Measurements from ENCODE around the gene RFTN1.

Gene RFTN1

DNA sequence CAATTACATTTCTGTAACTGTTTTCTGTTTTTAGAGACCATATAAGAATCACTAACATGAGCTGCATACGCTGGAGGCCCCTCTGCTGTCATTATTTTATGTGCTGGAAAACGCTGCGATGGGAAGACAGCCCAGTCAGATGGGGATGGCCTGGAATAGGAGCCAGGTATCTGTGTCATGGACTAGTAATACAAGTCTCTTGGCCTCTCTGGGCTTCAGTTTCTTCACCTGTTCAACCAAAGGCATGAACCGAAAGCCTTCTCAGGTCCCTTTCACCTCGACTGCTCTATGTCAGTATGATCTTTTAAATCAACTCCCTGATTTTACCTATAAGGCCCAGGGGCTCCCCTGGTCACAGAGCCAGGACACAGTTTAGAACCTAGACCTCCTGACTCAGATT, 14.6 kb upstream of the RFTN1 start:
- DNase-seq, result no peak

- DNase-seq, result no peak
These were observed 10.7 kb upstream of the RFTN1 start for GRCh38 chr3:16524196-16524595.

DNA sequence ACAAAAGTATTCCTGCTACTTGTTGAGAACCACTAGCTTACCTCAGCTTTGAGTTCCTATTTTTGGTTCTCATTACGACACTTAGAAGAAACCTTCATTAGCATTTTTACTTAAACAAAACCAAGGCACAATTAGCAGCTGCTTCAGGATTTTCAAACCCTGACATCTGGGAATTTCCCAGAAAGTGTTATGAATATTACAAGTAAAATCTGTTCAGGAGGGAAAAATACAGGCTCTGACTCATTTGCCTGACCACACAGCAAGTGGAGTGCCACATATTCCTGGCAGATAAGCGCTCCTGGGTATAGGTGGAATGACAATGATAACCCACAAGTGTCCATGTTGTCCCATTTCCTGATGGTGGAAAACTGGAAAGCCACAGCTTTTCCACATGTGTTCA, 10.3 kb upstream of the RFTN1 start:
- no peak for DNase-seq

DNA sequence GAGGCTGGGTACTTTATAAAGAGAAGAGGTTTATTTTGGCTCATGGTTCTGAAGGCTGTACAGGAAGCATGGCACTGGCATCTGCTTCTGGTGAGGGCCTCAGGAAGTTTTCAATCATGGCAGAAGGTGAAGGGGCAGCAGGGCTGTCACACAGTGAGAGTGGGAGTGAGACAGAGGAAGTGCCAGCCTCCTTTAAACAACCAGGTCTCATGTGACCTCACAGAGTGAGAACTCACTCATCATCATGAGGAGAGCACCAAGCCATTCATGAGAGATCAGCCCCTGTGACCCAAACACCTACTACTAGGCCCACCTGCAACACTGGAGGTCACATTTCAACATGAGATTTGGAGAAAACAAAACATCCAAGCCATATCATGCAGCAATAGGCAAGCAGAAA, 9.3 kb upstream of the RFTN1 start:
- no peak for DNase-seq

- DNase-seq, result no peak
These were observed 7.7 kb upstream of the RFTN1 start for GRCh38 chr3:16520970-16521881.

DNA sequence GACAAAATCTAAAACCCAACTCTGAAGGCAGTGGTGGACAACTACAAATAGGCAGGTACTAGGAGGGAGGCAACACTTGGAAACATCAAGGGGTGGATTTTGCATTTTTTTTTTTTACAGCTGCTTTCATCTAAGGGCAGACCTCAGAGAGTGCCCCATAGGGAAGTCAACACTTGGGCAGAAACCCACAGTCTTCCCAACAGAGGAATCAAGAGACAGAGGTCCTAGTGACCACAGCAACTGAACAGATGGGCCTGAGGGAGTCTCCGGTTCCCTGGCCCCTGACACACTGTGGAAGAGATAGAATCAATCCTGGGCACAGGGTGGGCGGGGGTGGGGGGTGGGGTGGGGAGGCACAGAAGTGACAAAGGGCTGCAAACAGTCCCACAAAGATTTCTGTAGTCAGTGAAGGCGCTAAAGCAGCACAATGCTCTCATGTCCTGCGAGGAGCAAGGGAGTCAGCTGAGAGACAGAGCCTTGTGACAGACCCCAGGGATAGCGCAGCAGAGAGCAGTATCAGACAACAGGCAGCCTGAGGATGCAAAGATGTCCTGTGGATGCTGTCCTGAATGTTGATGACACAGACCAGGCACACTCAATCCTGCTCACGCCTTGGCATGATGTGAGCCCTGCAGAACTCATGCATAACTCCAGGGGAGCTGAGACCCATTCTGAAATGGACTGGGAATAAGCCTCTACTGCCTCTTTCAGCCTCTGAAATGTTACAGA, 6.9 kb upstream of the RFTN1 start:
- DNase-seq, result no peak

- DNase-seq, result no peak
These were observed 3.4 kb upstream of the RFTN1 start for GRCh38 chr3:16516695-16517481.

DNA sequence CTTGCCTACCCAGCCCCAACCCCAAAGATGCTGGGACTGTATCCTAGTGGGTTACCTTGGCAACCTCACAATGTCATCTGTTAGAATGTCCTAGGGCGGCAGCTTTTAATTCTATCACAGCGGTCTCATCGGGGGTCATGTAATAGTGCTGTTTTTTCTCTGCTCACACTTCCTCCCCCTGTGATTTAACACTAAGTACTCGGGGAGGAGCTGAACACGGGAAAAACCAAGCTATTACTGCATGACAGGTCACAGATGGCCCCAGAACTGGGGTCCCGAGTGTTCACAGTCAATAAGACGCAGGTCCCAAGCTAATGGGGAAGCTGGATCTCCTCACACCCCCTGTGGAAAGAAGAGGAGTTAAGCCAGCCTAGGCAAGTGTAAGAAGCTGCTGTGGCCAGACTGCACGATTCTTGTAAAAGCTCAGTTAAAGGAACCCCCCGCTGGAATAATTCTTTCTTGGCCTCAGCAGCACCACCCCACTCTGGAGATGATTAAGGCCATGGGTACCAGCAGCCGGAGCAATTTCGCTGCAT, 2.5 kb upstream of the RFTN1 start:
- no peak for DNase-seq

DNA sequence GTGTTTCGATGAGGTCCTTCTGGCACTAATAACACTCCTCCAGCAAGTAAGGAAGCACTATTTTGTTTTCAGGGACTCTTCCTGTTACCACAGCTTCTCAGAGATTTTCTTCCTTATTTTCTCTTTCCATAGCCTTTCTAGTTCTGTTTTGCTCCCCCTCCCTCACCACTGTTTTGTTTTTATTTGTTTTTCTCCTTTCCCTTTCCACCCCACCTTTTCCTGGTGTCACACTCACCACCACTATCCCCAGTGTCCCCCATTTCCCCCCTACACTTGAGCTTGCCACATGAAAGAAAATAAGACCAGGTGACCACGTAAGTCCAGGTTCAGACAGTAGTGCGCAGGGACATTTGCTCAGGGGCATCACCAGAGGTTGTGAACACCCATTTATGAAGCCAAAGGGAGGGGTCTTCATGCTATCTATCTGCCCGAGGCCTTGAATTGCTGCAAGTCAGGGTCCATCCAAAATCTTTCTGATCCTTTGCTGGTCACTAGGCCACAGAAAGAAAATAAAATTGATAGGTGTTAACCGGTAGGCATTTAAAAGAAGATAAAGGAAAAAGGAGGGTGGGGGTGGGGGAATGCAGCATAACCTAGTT, 1.4 kb upstream of the RFTN1 start:
- no peak for DNase-seq

- DNase-seq, result no peak
These were observed 662 bp upstream of the RFTN1 start for GRCh38 chr3:16514021-16514700.

GRCh38 chr3:16512435-16513140, 911 bp downstream of the RFTN1 start:
- no peak for DNase-seq

- DNase-seq, result no peak
These were observed 1.6 kb downstream of the RFTN1 start for GRCh38 chr3:16511681-16512434.

DNA sequence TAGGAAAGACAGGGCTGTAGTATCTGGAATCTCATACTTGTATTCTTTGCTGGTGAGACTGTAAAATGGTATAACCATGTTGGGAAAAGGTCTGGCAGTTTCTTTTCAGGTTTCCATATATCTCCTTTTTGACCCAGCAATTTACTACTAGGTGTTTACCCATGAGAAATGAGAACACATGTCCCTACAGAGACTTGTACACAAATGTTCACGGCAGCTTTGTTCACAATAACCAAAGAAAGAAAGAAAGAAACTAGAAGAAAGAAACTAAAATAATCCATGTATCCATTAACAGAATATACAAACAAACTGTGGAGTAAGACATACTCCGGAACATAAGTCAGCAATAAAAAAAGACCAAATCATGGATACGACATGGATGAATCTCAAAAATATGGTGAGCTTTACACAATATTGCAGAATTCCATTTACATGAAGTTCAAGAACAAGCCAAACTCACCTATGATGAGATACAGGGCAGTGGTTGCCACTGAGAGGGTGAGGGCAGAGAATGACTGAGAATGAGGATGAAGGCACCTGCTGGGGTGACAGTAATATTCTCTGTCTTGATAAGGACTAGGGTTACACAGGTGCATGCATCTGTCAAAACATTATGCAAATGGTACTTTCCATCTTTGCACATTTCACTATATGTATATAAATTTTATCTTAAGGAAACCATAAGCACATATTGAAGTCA, 2.7 kb downstream of the RFTN1 start:
- DNase-seq, result no peak

DNA sequence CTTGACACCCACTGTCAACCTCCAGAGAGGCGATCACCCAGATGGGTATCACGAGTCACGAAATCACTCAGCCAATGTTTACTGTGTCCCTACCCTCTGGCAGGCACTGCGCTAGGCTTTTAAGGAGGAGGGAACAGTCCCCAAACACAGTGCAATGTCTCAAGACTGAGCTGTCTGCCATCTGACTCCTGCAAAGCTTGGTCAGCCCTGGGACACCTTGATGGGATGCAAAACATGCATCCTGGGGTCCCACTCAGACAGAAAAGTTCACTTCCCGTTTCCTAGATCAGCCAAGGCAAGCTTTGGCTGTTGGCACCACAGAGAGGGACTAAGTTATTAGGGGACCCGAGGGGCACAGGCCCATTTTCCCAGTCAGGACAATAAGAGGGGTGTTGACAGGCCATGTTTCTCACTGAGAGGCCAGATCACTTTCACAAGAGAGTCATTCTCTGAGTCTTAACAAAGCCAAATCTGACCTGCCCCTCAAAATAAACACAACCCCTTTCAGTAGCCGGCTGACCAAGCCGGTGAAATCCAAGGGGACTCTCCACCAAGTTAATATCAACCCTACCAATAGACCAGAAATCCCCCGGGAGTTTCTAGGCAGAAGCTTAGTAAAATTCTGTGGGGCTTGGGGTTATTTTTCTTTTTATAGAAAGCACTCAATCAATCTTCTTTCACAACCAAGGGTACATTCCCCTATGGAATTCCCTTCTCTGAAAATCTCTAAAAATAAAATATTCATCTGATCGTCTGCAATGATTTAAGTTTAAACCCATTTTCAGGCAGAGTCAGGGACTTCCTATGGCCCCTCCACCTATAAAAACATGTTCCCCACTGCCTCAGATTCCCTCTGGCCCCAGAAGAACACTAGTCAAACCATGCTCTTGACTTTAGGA, 3.5 kb downstream of the RFTN1 start:
- DNase-seq, result no peak

DNA sequence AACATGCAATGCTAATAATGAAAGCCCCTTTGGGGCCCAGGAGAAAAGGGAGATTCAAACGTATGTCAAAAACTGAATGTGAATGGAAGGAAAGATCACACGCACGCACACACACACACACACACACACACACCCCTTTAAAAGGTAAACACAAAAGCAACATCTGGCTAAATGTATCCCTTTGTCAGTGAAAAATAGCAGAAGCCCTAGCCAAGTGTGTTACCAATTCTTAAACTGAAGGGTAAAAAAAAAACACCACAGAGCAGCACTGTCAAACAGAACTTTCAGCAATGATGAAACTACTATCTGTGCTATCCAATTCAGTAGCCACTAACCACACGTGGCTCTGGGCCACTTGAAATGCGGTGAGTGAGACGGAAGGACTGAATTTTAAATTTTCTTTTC, 4.9 kb downstream of the RFTN1 start:
- no peak for DNase-seq

DNA sequence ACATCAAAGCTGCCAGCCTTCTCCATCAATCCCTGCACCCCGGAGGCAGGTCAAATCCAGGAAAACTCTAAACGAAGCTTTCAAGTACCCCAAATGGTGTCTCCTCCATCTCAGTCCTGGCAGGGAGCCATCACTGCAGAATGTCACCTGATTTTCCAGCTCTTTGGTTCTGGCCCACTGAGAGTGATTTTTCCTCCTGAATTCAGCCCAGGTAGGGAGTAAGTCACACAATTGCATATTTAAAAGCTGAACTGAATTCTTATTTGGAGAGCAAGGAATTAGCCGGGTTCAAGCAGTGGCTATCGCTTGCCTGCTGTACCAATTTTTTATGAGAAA, 5.3 kb downstream of the RFTN1 start:
- DNase-seq, result no peak

DNA sequence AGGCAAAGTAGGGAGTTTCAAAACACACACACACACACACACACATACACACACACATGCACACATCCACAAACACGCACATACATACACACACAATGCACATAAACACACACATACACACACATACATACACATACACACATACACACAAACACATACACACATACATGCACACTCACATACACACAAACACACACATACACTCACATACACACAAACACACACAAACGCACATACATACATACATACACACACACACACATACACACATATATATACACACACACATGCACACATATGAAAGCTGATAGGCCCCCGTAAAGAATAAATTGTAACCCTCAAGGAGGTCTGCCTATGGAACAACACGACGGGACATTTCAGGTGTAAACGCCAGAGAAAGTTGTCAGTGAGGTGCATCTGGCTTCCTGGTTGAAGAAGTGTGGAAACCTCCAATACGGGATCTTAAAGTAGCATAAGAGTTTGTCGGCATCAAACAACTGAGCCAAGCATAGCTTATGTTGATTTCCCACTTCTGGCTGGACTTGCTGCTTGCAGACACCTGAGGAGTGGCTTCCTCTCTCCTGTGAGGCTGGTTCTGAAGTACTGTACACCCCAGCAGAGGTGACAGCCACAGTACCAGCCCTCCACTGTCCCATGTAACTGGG, 5.8 kb downstream of the RFTN1 start:
- no peak for DNase-seq

- no peak for DNase-seq
These were observed 6.5 kb downstream of the RFTN1 start for GRCh38 chr3:16506884-16507577.

Data from NCI-H1436 treated with DMSO at 0.1 percent for 48 hours (cell line).